ENCODE results near the gene RAB28.
"Not testable (repeated sequence)": the region's sequence is repeated elsewhere in the genome, so short reads cannot be mapped to it uniquely, and the experiment has no call there.

The RAB28 gene

GRCh38 chr4:13449590-13449989 lies 34.5 kb downstream of the RAB28 start:
- DNase-seq (ENCODE audit: low read depth, low spot score) = no peak

- no peak for DNase-seq (ENCODE audit: low read depth, low spot score)
These were observed 38.0 kb downstream of the RAB28 start for GRCh38 chr4:13445841-13446790.

- no peak for DNase-seq (ENCODE audit: low read depth, low spot score)
These were observed 42.6 kb downstream of the RAB28 start for GRCh38 chr4:13441506-13441905.

GRCh38 chr4:13436962-13437361 lies 47.2 kb downstream of the RAB28 start:
- no peak for DNase-seq (ENCODE audit: low read depth, low spot score)

DNA sequence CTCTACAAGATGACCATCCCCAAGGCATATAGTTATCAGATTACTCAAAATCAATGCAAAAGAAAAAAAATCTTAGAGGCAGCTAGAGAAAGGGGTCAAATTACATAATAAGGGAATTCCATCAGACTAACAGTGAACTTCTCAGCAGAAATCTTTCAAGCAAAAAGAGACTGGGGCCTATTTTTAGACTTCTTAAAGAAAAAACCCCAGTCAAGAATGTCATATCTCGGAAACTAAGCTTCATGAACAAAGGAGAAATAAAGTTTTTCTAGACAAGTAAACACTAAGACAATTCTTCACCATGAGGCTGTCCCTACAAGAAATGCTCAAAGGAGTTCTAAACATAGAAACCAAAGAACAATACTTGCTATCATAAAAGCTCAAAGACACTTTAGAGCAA lies 51.7 kb downstream of the RAB28 start:
- DNase-seq (ENCODE audit: low read depth, low spot score) = no peak

DNA sequence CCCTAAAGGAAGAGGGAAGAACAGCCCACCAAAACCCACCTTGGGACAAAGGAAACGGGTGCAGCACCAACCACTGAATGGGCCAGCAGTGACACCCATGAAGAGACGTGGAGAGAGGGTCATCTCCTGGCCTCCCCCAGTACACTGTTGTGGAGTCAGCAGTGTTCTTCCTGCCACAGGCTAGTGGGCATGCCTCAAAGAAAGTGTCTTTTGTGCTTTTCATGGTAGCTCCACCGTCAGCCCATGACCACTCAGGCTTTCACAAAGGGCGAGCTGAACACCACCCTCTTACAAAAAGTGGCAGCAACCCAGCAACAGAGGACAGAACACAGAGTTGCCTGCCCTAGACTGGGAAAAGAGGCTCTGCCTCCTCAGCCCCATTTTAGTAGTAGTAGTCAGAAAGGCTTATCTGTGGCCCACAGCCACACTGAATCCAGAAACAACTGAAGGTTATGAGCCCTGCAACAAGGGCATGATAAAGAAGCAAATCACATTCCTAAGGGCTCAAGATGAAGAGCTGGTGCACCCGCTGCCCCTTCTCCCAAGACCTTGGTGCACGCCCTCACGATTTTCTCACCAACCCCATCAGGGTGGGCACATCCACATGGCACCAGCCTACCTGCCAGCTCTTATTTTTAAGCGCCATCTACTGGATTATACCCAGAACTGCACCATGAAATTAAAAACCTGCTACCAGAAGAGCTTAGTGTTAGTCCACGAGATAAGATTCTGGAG lies 53.1 kb downstream of the RAB28 start:
- DNase-seq (ENCODE audit: low read depth, low spot score) = no peak

GRCh38 chr4:13427599-13428325 lies 56.4 kb downstream of the RAB28 start:
- DNase-seq (ENCODE audit: low read depth, low spot score) = no peak

GRCh38 chr4:13415068-13415785 lies 68.9 kb downstream of the RAB28 start:
- no peak for DNase-seq (ENCODE audit: low read depth, low spot score)

- DNase-seq (ENCODE audit: low read depth, low spot score) = no peak
These were observed 70.3 kb downstream of the RAB28 start for GRCh38 chr4:13413729-13414437.

GRCh38 chr4:13411942-13412341 lies 72.2 kb downstream of the RAB28 start:
- no peak for DNase-seq (ENCODE audit: low read depth, low spot score)

- DNase-seq (ENCODE audit: low read depth, low spot score) = no peak
These were observed 74.8 kb downstream of the RAB28 start for GRCh38 chr4:13409324-13409723.

DNA sequence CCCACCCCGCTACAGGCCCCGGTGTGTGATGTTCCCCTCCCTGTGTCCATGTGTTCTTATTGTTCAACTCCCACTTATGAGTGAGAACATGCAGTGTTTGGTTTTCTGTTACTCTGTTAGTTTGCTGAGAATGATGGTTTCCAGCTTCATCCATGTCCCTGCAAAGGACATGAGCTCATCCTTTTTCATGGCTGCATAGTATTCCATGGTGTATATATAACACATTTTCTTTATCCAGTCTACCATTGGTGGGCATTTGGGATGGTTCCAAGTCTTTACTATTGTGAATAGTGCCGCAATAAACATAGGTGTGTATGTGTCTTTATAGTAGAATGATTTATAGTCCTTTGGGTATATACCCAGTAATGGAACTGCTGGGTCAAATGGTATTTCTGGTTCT lies 78.0 kb downstream of the RAB28 start:
- not testable (repeated sequence) for DNase-seq (ENCODE audit: low read depth, low spot score)

- no peak for DNase-seq (ENCODE audit: low read depth, low spot score)
These were observed 80.3 kb downstream of the RAB28 start for GRCh38 chr4:13403833-13404232.

- no peak for DNase-seq (ENCODE audit: low read depth, low spot score)
These were observed 80.8 kb downstream of the RAB28 start for GRCh38 chr4:13403326-13403725.

DNA sequence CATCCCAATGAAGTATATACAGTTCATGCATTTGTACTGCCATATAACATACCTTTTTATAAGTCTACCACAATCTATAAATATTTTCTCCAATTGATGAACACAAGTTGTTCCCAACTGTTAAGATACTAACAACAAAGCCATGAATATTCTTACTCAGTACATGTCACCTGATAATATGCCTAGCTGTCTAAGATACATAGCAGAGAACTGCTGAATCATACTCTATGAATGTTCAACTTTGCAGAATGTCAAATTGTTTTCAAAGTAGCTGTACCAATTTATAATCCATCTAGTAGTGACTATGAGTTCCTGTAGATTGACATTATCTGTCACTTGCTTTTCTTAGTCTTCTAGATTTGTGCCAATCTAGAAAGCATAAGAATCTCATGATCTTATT lies 84.9 kb downstream of the RAB28 start:
- no peak for DNase-seq (ENCODE audit: low read depth, low spot score)

DNA sequence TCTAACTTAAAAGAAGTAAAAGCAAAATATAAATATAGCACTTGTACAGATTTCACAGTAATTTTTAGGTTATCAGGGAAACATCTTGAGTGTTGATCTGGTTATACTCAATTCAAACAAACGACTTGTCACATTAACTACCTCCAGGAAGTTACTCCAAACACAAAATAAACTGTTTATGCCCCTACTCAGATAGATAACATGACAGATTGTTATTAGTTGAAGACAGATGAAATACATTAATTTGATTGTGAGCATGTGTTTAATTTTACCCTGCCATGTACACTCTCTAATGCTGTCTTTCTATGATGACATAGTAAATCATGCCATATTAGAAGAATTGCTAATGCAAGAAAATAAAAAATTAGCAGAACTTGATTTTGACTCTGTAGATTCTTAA lies 88.0 kb downstream of the RAB28 start:
- no peak for DNase-seq (ENCODE audit: low read depth, low spot score)

DNA sequence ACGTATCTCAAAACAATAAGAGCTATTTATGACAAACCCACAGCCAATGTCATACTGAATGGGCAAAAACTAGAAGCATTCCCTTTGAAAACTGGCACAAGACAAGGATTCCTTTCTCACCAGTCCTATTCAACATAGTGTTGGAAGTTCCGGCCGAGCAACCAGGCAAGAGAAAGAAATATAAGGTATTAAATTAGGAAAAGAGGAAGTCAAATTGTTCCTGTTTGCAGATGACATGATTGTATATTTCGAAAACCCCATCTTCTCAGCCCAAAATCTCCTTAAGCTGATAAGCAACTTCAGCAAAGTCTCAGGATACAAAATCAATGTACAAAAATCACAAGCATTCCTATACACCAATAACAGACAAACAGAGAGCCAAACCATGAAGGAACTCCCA lies 94.2 kb downstream of the RAB28 start:
- DNase-seq (ENCODE audit: low read depth, low spot score) = not testable (repeated sequence)

- DNase-seq (ENCODE audit: low read depth, low spot score) = no peak
These were observed 97.6 kb downstream of the RAB28 start for GRCh38 chr4:13386405-13387107.

DNA sequence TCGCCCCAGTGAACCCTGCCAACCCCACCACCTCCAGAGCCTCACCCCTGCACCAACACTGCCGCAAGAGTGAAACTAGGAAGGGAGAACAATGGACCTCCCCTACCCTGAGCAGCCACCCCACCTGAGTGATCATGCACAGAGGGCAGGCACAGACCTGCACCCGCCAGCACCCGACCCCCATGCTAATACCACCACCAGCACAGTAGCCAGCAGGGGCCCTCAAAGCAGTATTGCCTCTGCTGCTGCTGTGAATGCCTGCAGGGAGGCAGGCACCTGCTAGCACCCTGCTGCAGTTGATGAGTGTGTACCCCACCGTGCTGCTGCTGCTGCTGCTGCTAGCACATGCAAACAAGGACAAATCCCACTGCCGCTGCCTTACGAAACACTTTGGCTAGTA lies 100.1 kb downstream of the RAB28 start:
- DNase-seq (ENCODE audit: low read depth, low spot score) = no peak
